T-helper 22 cell (primary cell): ENCODE measurements around the gene HABP4.

Experiments used
- DNase-seq: peaks from one replicate; pipeline ENCODE4 v3.0.0-alpha.2; 2020; ENCODE audit warnings: low read depth

HABP4 gene

DNA sequence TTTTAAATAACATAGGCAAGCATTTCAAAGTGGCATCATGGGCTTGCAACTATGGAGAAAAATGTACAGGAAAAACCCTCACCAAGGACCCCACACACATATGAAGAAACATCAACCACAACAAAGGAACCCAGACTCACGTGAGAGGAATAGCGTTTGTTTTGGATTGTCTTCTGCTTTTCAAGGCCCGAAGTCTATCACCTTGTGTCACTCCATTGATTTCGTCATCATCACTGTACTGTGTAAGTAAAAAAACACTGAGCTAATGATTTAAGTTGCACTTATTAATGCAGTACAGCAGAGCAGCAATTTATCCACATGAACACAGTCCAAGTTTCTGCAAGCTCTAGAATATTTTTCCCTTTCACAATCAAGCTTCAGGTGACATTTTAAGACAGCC lies 72.4 kb downstream of the HABP4 start:
- no peak for DNase-seq

DNA sequence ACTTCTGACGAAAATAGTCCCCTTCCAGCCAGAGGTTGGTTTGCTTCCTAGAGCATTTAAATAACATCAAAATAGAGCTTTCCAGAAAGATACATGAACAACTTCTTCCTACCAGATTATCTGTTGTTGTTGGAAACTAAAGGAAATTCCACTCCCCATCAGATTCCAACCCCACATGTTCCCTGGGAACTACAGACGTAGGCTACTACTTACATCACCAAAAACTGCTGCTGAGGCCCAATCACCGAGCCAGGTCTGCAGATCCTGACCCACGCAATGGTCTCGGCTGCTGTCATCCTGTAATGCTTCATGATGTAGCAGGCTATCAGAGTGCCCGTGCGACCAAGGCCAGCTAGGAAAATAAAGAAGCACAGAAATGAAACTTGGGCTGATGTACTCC lies 73.4 kb downstream of the HABP4 start:
- DNase-seq: no peak

DNA sequence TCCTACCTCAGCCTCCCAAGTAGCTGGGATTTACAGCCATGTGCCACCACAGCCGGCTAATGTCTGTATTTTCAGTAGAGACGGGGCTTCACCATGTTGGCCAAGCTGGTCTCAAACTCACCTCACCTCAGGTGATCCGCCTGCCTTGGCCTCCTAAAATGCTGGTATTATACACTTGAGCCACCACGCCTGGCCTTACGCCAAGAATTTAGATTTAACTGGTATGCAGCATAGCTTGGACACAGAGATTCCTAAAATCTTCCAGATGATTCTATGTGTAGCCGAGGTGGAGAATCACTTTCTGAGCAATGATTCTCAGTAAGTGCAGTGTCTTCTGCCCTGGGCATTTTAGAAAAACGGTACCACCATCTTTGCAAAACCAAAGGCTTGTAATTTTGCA lies 74.1 kb downstream of the HABP4 start:
- no peak for DNase-seq

DNA sequence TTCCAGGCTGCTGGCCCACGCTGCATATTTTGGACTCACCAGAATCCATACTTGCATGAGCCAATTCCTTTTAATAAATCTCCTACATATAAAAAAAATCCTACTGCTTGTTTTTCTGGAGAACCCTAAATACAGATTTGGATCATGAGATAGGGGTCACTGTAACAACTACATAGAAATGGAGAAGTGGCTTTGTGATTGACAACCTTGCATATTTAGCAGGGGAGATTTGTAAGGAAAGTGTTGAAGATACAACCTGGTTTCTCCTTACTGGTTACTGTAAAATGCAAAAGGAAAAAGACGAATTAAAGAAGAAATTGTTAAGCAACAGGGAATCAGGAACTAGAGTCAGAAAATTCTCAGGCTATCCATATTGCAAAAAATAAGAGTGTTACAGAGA lies 74.8 kb downstream of the HABP4 start:
- DNase-seq: no peak

DNA sequence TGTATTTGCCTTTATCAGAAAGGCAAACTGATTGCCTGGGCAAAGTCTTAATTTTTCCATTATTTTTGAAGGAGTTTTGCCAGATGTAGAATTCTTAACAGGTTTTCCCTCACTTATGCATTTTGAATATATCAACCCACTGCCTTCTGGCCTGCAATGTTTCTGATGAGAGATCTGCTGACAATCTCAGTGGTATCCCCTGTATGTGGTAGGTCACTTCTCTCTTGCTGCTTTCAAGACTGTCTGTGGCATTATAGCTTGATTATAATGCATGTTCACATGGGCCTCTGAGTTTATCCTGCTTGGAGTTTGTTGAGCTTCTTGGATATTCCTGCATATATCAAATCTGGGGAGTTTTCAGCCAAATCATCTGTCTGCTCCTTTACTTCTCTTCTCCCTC lies 82.2 kb downstream of the HABP4 start:
- DNase-seq: no peak

DNA sequence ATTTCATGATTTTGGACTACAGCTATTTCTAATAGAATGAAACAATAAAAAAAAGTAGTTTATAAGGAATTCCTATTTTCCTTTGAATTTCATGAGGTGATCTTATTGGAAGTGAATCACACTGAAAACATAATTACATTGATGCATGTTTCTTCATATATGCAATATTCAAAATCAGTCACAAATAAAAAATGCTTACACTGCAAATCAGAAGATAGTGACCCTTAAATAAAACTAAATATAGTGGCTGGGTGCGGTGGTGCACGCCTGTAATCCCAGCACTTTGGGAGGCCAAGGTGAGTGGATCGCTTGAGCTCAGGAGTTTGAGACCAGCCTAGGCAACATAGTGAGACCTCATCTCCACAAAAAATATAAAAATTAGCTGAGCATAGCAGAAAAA lies 90.1 kb downstream of the HABP4 start:
- no peak for DNase-seq
